Right atrium auricular region (tissue), 2 donors: ENCODE results near the gene TRPM5. TPM values are rescaled to one million over a fixed set of nuclear protein-coding genes. Genes with fewer than 3 reads are reported as not detected.

Experiments
- DNase-seq: peaks from one replicate; pipeline ENCODE4 v3.0.0-alpha.2; 2019; ENCODE audit warnings: low spot score
- H3K27ac ChIP-seq, 2 donors: fragments of 200-600 bp; sonication (generic); 1 replicate in 1 of 2; 2 replicates in 1 of 2; pipeline ENCODE4 v1.5.1; 2016 to 2019
- H3K27me3 ChIP-seq, 2 donors: fragments of 200-600 bp; sonication (generic); one replicate each; pipeline versions ENCODE4 v1.5.1 to v1.6.0; 2017 to 2019
- H3K36me3 ChIP-seq: fragments of 200-600 bp; sonication (generic); one replicate; pipeline ENCODE4 v1.5.1; 2016
- H3K4me1 ChIP-seq, 2 donors: fragments of 200-600 bp; sonication (generic); one replicate each; pipeline versions ENCODE4 v1.5.1 to v1.6.0; 2017 to 2019
- H3K4me3 ChIP-seq, 2 donors: fragments of 200-600 bp; sonication (generic); 1 replicate in 1 of 2; 2 replicates in 1 of 2; pipeline ENCODE4 v1.5.1; 2017 to 2019; ENCODE audit warnings: mild to moderate bottlenecking in 1 of 2, moderate library complexity in 1 of 2
- H3K9me3 ChIP-seq, 2 donors: fragments of 200-600 bp; sonication (generic); one replicate each; pipeline ENCODE4 v1.5.1; 2019
- CTCF ChIP-seq, 2 donors: fragments of 200-600 bp; sonication (generic); IDR thresholded peaks; one replicate each; pipeline ENCODE4 v1.5.1; 2019; ENCODE audit warnings: antibody characterized with exemption in 2 of 2
- total RNA-seq, 2 donors: library from RNA; depleted of rRNA; stranded (reverse); fragments of >200 nt; gene quantifications; one replicate each; pipeline ENCODE4 v1.1.0, GENCODE V29; 2016

TRPM5 gene
- total RNA-seq, 2 donors from 2014 or later, result not detected

GRCh38 chr11:2477254-2477653 lies 32.9 kb upstream of the TRPM5 start:
- Histone ChIP-seq H3K9me3 (no peaks in the 10 kb centered on the region), H3K27ac (peak overlapping the region; percentile 40 to 42), H3K4me3 (no peak overlapping the region), H3K4me1 (peaks cover 0 to 23% of the 10 kb centered on the region in 2 donors), H3K27me3 (no peaks in the 10 kb centered on the region), H3K36me3 (no peaks in the 10 kb centered on the region)
- no peak for DNase-seq
- no peak for TF ChIP-seq CTCF (IDR thresholded peaks at IDR 0.05)

GRCh38 chr11:2475136-2475918 lies 31.0 kb upstream of the TRPM5 start:
- Histone ChIP-seq H3K27me3 (no peaks in the 10 kb centered on the region), H3K27ac (peak overlapping the region in 1 of 2 donors; percentile 62), H3K4me1 (peaks cover 0 to 14% of the 10 kb centered on the region in 2 donors), H3K4me3 (no peak overlapping the region), H3K36me3 (no peaks in the 10 kb centered on the region), H3K9me3 (no peaks in the 10 kb centered on the region)
- no peak for DNase-seq
- TF ChIP-seq CTCF (IDR thresholded peaks at IDR 0.05), result no peak

GRCh38 chr11:2474059-2474901 lies 30.0 kb upstream of the TRPM5 start:
- TF ChIP-seq CTCF (IDR thresholded peaks at IDR 0.05), result peak in 1 of 2 donors; percentile 26
- Histone ChIP-seq H3K36me3 (no peaks in the 10 kb centered on the region), H3K4me1 (peaks cover 0 to 14% of the 10 kb centered on the region in 2 donors), H3K27ac (peak overlapping the region; percentile 15 to 62), H3K4me3 (no peak overlapping the region), H3K27me3 (no peaks in the 10 kb centered on the region), H3K9me3 (no peaks in the 10 kb centered on the region)
- no peak for DNase-seq

GRCh38 chr11:2473361-2474058 lies 29.2 kb upstream of the TRPM5 start:
- Histone ChIP-seq H3K9me3 (no peaks in the 10 kb centered on the region), H3K4me1 (peaks cover 0 to 14% of the 10 kb centered on the region in 2 donors), H3K36me3 (no peaks in the 10 kb centered on the region), H3K4me3 (no peak overlapping the region), H3K27ac (peak overlapping the region; percentile 15 to 62), H3K27me3 (no peaks in the 10 kb centered on the region)
- no peak for DNase-seq
- no peak for TF ChIP-seq CTCF (IDR thresholded peaks at IDR 0.05)

GRCh38 chr11:2472428-2473186 lies 28.3 kb upstream of the TRPM5 start:
- DNase-seq, result no peak
- no peak for TF ChIP-seq CTCF (IDR thresholded peaks at IDR 0.05)
- Histone ChIP-seq H3K27me3 (no peaks in the 10 kb centered on the region), H3K27ac (no peak overlapping the region), H3K9me3 (no peaks in the 10 kb centered on the region), H3K36me3 (no peaks in the 10 kb centered on the region), H3K4me1 (peaks cover 0 to 14% of the 10 kb centered on the region in 2 donors), H3K4me3 (no peak overlapping the region)
